ENCODE data around the gene RAPGEF6. TPM values are rescaled to one million over a fixed set of nuclear protein-coding genes. Genes with fewer than 3 reads are reported as not detected.

RAPGEF6 gene
- total RNA-seq, 4 donors from 2014 or later, result 10.2 to 26.5 (median 13.7) TPM

DNA sequence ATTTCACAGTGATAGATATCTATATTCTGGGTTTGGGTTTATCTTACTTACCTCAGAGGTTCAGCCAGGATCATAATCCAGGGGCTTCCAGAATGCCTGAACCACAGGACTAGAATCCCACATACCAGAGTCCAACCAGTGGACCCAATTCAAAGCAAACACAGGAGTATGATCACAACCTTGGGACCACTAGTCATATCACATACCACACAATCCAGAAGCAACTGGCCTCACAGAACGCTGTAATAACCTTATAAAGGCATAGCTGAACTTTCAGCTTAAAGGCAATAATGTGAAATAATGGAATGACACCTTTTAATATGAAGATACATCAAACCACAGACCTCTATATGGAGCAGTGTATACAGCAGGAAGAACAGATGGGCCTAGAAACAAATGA lies 25.3 kb downstream of the RAPGEF6 start:
- WGBS, 2 donors, result 91 to 100% methylated on average over 1 of the region's 1 CpG
- no peaks in the 10 kb centered on the region for H3K27me3 ChIP-seq
- no peak overlapping the region for H3K27ac ChIP-seq
- H3K4me3 ChIP-seq, result no peak overlapping the region
- H3K36me3 ChIP-seq, result no peaks in the 10 kb centered on the region
- intact Hi-C loops (cut with DNase I), result no loop called here
- H3K4me1 ChIP-seq, result peaks cover 0 to 12% (median 0%) of the 10 kb centered on the region in 3 donors
- H3K9me3 ChIP-seq, result no peaks in the 10 kb centered on the region
- no peak for TF ChIP-seq POLR2A (IDR thresholded peaks at IDR 0.05)
- TF ChIP-seq, protein P1, sequence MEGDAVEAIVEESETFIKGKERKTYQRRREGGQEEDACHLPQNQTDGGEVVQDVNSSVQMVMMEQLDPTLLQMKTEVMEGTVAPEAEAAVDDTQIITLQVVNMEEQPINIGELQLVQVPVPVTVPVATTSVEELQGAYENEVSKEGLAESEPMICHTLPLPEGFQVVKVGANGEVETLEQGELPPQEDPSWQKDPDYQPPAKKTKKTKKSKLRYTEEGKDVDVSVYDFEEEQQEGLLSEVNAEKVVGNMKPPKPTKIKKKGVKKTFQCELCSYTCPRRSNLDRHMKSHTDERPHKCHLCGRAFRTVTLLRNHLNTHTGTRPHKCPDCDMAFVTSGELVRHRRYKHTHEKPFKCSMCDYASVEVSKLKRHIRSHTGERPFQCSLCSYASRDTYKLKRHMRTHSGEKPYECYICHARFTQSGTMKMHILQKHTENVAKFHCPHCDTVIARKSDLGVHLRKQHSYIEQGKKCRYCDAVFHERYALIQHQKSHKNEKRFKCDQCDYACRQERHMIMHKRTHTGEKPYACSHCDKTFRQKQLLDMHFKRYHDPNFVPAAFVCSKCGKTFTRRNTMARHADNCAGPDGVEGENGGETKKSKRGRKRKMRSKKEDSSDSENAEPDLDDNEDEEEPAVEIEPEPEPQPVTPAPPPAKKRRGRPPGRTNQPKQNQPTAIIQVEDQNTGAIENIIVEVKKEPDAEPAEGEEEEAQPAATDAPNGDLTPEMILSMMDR (IDR thresholded peaks at IDR 0.05), result no peak
- DNase-seq, result no peak

DNA sequence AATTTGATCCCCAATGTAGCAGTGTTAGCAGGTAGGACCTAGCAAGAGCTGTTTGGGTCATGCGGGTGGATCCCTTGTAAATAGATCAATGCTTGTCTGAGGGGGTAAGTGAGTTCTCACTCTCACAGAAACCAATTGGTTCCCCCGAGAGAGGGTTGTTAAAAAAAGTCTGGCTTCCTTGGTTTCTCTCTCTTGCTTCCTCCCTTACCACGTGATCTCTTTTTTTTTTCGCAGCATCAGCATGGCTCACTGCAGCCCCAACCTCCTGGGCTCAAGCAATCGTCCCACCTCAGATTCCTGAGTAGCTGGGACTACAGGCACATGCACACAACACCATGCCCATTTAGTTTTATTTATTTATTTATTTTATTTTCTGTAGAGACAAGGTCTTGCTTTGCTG lies 26.4 kb downstream of the RAPGEF6 start:
- Histone ChIP-seq H3K27ac (no peak overlapping the region), H3K4me3 (no peak overlapping the region), H3K27me3 (no peaks in the 10 kb centered on the region), H3K9me3 (no peaks in the 10 kb centered on the region), H3K36me3 (no peaks in the 10 kb centered on the region), H3K4me1 (peaks cover 0 to 12% (median 0%) of the 10 kb centered on the region in 3 donors)
- DNase-seq, result no peak
- WGBS, 2 donors, result 80 to 81% methylated on average over 5 of the region's 5 CpGs
- TF ChIP-seq, protein P1 (IDR thresholded peaks at IDR 0.05), result no peak
- no peak for TF ChIP-seq POLR2A (IDR thresholded peaks at IDR 0.05)
- intact Hi-C loops (cut with DNase I), result no loop called here

DNA sequence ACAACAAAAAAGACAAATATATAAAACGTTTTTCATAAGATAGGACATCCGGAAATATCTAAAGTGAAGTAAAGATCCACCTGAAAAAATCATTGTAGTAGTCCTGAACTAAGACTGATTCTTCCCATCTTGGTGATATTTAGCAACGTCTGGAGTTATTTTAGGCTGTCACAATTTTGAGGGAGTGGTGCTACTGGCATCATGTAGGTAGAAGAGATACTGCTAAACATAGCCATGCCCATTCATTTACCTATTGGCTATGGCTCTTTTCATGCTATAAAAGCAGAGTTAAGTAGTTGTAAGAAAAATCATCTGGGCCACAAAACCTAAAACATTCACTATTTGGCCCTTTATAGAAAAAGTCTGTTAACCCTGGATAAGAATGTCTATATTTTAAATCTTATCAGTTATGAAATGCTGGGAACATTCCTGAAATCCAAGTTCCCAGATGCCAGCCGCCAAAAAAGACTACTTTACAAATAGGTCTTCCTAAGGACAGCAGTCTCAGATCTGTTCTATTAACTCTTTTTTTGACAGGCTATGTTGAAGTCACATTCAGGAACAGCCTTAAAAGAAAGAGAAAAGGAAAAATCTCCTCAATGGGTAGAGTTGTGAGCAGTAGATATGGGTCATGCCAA lies 27.0 kb downstream of the RAPGEF6 start:
- Histone ChIP-seq H3K27me3 (no peaks in the 10 kb centered on the region), H3K4me1 (peaks cover 0 to 12% (median 0%) of the 10 kb centered on the region in 3 donors), H3K27ac (no peak overlapping the region), H3K9me3 (no peaks in the 10 kb centered on the region), H3K4me3 (no peak overlapping the region), H3K36me3 (peaks cover 0 to 2% (median 0%) of the 10 kb centered on the region in 3 donors)
- TF ChIP-seq, protein P1 (IDR thresholded peaks at IDR 0.05), result no peak
- TF ChIP-seq POLR2A (IDR thresholded peaks at IDR 0.05), result no peak
- WGBS, 2 donors, result 66 to 68% methylated on average over 4 of the region's 4 CpGs
- DNase-seq, result no peak
- intact Hi-C loops (cut with DNase I), result no loop called here

DNA sequence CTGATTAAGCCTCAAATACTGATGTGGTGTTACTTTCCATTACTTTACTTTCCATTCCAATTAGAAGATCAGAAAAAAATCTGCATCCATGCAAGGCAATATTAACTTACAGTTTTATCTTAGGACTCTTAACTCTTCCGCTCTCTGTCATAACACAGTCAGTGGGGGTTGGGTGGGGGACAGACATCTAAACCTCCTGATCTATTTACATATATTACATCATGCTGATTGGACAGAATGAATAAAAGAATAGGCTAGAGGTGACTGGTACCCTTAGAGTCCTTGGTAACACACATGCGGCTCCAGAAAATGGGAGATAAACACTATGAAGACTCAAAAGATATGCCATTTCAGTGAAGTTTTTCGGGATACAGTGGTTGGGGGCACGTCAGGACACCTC lies 27.6 kb downstream of the RAPGEF6 start:
- no peak for DNase-seq
- H3K27ac ChIP-seq, result no peak overlapping the region
- no peaks in the 10 kb centered on the region for H3K27me3 ChIP-seq
- no peak for TF ChIP-seq POLR2A (IDR thresholded peaks at IDR 0.05)
- TF ChIP-seq, protein P1 (IDR thresholded peaks at IDR 0.05), result no peak
- 90 to 95% methylated on average over 4 of the region's 4 CpGs for WGBS, 2 donors
- H3K4me1 ChIP-seq, result peaks cover 0 to 12% (median 0%) of the 10 kb centered on the region in 3 donors
- H3K36me3 ChIP-seq, result peaks cover 0 to 8% (median 0%) of the 10 kb centered on the region in 3 donors
- no peak overlapping the region for H3K4me3 ChIP-seq
- intact Hi-C loops (cut with DNase I), result no loop called here
- no peaks in the 10 kb centered on the region for H3K9me3 ChIP-seq

DNA sequence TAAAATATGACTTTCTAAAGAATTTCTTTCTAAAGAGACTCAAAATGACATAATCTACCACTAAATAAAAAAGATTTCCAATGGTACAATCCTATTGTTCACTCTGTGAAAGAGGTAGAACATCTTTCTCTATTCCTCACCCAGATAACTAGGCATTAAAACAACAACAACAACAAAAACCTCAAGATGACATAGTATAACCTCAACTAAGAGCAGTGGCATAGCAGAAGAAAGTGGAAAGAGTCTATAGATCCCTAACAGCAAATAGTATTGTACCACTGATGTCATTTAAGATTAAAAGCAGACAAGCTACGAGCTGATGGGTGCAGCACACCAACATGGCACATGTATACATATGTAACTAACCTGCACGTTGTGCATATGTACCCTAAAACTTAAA lies 29.9 kb downstream of the RAPGEF6 start:
- WGBS, 2 donors, result 92 to 100% methylated on average over 2 of the region's 2 CpGs
- intact Hi-C loops (cut with DNase I), result no loop called here

More for the DNA sequence above, 29.9 kb downstream of the RAPGEF6 start:
- Histone ChIP-seq H3K36me3 (peaks cover 0 to 20% (median 0%) of the 10 kb centered on the region in 3 donors), H3K27me3 (no peaks in the 10 kb centered on the region), H3K4me3 (no peak overlapping the region), H3K27ac (no peak overlapping the region), H3K9me3 (no peaks in the 10 kb centered on the region), H3K4me1 (peaks cover 0 to 9% (median 0%) of the 10 kb centered on the region in 3 donors)
- DNase-seq, result no peak
- TF ChIP-seq, protein P1 (IDR thresholded peaks at IDR 0.05), result no peak
- no peak for TF ChIP-seq POLR2A (IDR thresholded peaks at IDR 0.05)
